Ascending aorta (tissue), 2 donors: Measurements from ENCODE around the gene IGFBP4. TPM values are rescaled to one million over a fixed set of nuclear protein-coding genes. Genes with fewer than 3 reads are reported as not detected.

Experiments
- DNase-seq, 2 donors: peaks; one replicate each; pipeline ENCODE4 v3.0.0-alpha.2; 2019; ENCODE audit warnings: low spot score in 2 of 2
- H3K27ac ChIP-seq, 2 donors: fragments of 200-600 bp; sonication (generic); one replicate each; pipeline ENCODE4 v1.5.1; 2016 to 2017; ENCODE audit warnings: mild to moderate bottlenecking in 1 of 2
- H3K27me3 ChIP-seq: fragments of 200-600 bp; sonication (generic); one replicate; pipeline ENCODE4 v1.5.1; 2017
- H3K36me3 ChIP-seq, 2 donors: fragments of 200-600 bp; sonication (generic); one replicate each; pipeline ENCODE4 v1.5.1; 2016
- H3K4me1 ChIP-seq, 2 donors: fragments of 200-600 bp; sonication (generic); one replicate each; pipeline ENCODE4 v1.5.1; 2016 to 2017; ENCODE audit warnings: mild to moderate bottlenecking in 1 of 2
- H3K4me3 ChIP-seq, 2 donors: fragments of 200-600 bp; sonication (generic); one replicate each; pipeline ENCODE4 v1.5.1; 2016 to 2017; ENCODE audit warnings: mild to moderate bottlenecking in 1 of 2
- H3K9me3 ChIP-seq, 2 donors: fragments of 200-600 bp; sonication (generic); one replicate each; pipeline ENCODE4 v1.5.1; 2016
- CTCF ChIP-seq, 3 experiments: fragments of 200-600 bp in 2 of 3; fragments of 450-650 bp in 1 of 3; sonication (generic) in 2 of 3; IDR thresholded peaks; one replicate each; pipeline ENCODE4 v1.5.1; 2016 to 2019; ENCODE audit warnings: antibody characterized with exemption in 3 of 3, mild to moderate bottlenecking in 1 of 3, moderate library complexity in 1 of 3
- intact Hi-C: fragments of 100-400 bp; cut with DNase I; formaldehyde crosslinking; loops from one replicate; pipeline ENCODE4 v1.15.1; 2023
- total RNA-seq: library from RNA; depleted of rRNA; stranded (reverse); fragments of >200 nt; gene quantifications from one replicate; pipeline ENCODE4 v1.1.0, GENCODE V29; 2016

IGFBP4 gene
- total RNA-seq, 1 donor from 2014 or later: 1,295 TPM

GRCh38 chr17:40417258-40417608, 26.0 kb upstream of the IGFBP4 start:
- Histone ChIP-seq H3K9me3 (no peaks in the 10 kb centered on the region), H3K4me1 (peaks cover 0 to 9% of the 10 kb centered on the region in 2 donors), H3K27ac (no peak overlapping the region), H3K36me3 (no peaks in the 10 kb centered on the region), H3K4me3 (peak overlapping the region; percentile 55 to 69), H3K27me3 (no peaks in the 10 kb centered on the region)
- intact Hi-C loops: loop anchor here (5.0 kb wide), 3 partner anchors 105 to 200 kb away; partner anchors contain the start of genes CDC6 and WIPF2
- no peak for DNase-seq
- no peak for TF ChIP-seq CTCF (IDR thresholded peaks at IDR 0.05)

- DNase-seq: peak; percentile 96 to 99
- Histone ChIP-seq H3K9me3 (no peaks in the 10 kb centered on the region), H3K27ac (peak within 1 kb of the TSS; percentile 42 to 46), H3K4me3 (peak within 1 kb of the TSS; percentile 55 to 69), H3K36me3 (no peaks in the 10 kb centered on the region), H3K27me3 (no peaks in the 10 kb centered on the region), H3K4me1 (peaks cover 0 to 9% of the 10 kb centered on the region in 2 donors)
- TF ChIP-seq CTCF (IDR thresholded peaks at IDR 0.05): no peak
- intact Hi-C loops: loop anchor here (2.0 to 5.0 kb wide), 4 partner anchors 25 to 201 kb away; partner anchors contain the start of genes CDC6, IGFBP4 and WIPF2
These were observed 25.4 kb upstream of the IGFBP4 start, which contains the start of gene TOP2A for GRCh38 chr17:40417609-40418427. TSS of gene TOP2A (minus strand) at chr17:40417896. CDS start at chr17:40417791, 105 bp downstream.

GRCh38 chr17:40418428-40418706, 24.9 kb upstream of the IGFBP4 start:
- Histone ChIP-seq H3K27ac (peak overlapping the region; percentile 42 to 46), H3K4me1 (peaks cover 0 to 9% of the 10 kb centered on the region in 2 donors), H3K9me3 (no peaks in the 10 kb centered on the region), H3K36me3 (no peaks in the 10 kb centered on the region), H3K27me3 (no peaks in the 10 kb centered on the region), H3K4me3 (peak overlapping the region; percentile 55 to 62)
- peak in 1 of 2 donors; percentile 73 for DNase-seq
- intact Hi-C loops: loop anchor here (2.0 to 5.0 kb wide), 4 partner anchors 24 to 201 kb away; partner anchors contain the start of genes CDC6, IGFBP4 and WIPF2
- no peak for TF ChIP-seq CTCF (IDR thresholded peaks at IDR 0.05)

- DNase-seq: no peak
- Histone ChIP-seq H3K27ac (no peak overlapping the region), H3K9me3 (no peaks in the 10 kb centered on the region), H3K4me3 (no peak overlapping the region), H3K27me3 (no peaks in the 10 kb centered on the region), H3K36me3 (no peaks in the 10 kb centered on the region), H3K4me1 (peaks cover 0 to 9% of the 10 kb centered on the region in 2 donors)
- TF ChIP-seq CTCF (IDR thresholded peaks at IDR 0.05): no peak
- intact Hi-C loops: loop anchor here (2.0 to 5.0 kb wide), 4 partner anchors 23 to 202 kb away; partner anchors contain the start of genes CDC6, IGFBP4 and WIPF2
These were observed 23.5 kb upstream of the IGFBP4 start for GRCh38 chr17:40419559-40420331.

GRCh38 chr17:40422990-40423633, 20.1 kb upstream of the IGFBP4 start:
- Histone ChIP-seq H3K4me1 (peaks cover 0 to 3% of the 10 kb centered on the region in 2 donors), H3K4me3 (no peak overlapping the region), H3K27me3 (no peaks in the 10 kb centered on the region), H3K27ac (no peak overlapping the region), H3K9me3 (no peaks in the 10 kb centered on the region), H3K36me3 (no peaks in the 10 kb centered on the region)
- intact Hi-C loops: no loop called here
- TF ChIP-seq CTCF (IDR thresholded peaks at IDR 0.05): no peak
- no peak for DNase-seq
